Cardiac muscle cell (in vitro differentiated cells and primary cell): ENCODE results near the gene MTFR1L. TPM values are rescaled to one million over a fixed set of nuclear protein-coding genes. Genes with fewer than 3 reads are reported as not detected.

Experiments used
- DNase-seq, 2 donors: peaks; one replicate each; pipeline versions ENCODE4 v3.0.0 to v3.0.0-alpha.2; 2010 to 2017; ENCODE audit warnings: low read depth in 1 of 2, low spot score in 1 of 2
- H3K27ac ChIP-seq: fragments of 200-600 bp; sonication (generic); 2 replicates; pipeline ENCODE4 v1.5.1; 2016
- H3K27me3 ChIP-seq: fragments of 200-600 bp; sonication (generic); 2 replicates; pipeline ENCODE4 v1.6.0; 2016; ENCODE audit warnings: control low read depth
- H3K36me3 ChIP-seq: fragments of 200-600 bp; sonication (generic); 2 replicates; pipeline ENCODE4 v1.5.1; 2016; ENCODE audit warnings: control low read depth
- H3K4me1 ChIP-seq: fragments of 200-600 bp; sonication (generic); 2 replicates; pipeline ENCODE4 v1.8.1; 2017; ENCODE audit warnings: low read depth, mild to moderate bottlenecking, mixed run types
- H3K4me3 ChIP-seq: fragments of 200-600 bp; sonication (generic); 2 replicates; pipeline ENCODE4 v1.5.1; 2016; ENCODE audit warnings: mild to moderate bottlenecking
- H3K9me3 ChIP-seq: fragments of 200-600 bp; sonication (generic); 2 replicates; pipeline ENCODE4 v1.5.1; 2017; ENCODE audit warnings: low read depth, mild to moderate bottlenecking, control low read depth
- CTCF ChIP-seq: IDR thresholded peaks from 2 replicates; pipeline ENCODE4 v1.5.1; 2012; ENCODE audit warnings: low read depth, mild to moderate bottlenecking, low read length
- polyA plus RNA-seq: library from polyadenylated mRNA; unstranded; fragments of >200 nt; fragmentation: Nextera tagmentation; extraction: Ambion mirVana; gene quantifications from 2 replicates; pipeline ENCODE4 v1.2.1, GENCODE V29; 2016
- total RNA-seq: library from RNA; depleted of rRNA; stranded (reverse); fragments of >200 nt; gene quantifications from 2 replicates; pipeline ENCODE4 v1.2.3, GENCODE V29; 2016

MTFR1L gene
- total and polyA plus RNA-seq, 2 experiments from 2014 or later = 158 to 266 TPM

DNA sequence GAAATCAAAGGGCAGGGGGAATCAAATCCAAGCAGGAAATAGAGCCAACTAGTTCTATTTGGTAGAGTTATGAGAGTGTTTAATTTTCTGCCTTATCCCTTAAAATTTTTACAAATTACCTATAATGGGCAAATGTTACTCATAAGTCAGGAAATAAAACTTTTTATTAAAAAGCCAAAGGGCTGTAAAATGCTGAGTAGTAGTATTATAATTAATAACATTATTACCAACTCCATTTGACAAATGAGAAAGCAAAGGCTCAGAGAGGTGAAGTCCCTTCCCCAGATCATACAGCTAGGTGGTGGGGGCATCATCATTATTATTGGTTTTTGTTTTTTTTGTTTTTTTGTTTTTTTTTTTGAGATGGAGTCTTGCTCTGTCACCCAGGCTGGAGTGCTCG lies 16.4 kb upstream of the MTFR1L start:
- H3K27ac ChIP-seq = no peak overlapping the region
- no peak overlapping the region for H3K4me3 ChIP-seq
- H3K9me3 ChIP-seq = no peaks in the 10 kb centered on the region
- no peak for DNase-seq
- peaks cover 20% of the 10 kb centered on the region for H3K4me1 ChIP-seq
- TF ChIP-seq CTCF = no peak
- peaks cover 2% of the 10 kb centered on the region for H3K36me3 ChIP-seq
- no peaks in the 10 kb centered on the region for H3K27me3 ChIP-seq

GRCh38 chr1:25804244-25804963 lies 15.3 kb upstream of the MTFR1L start:
- H3K4me3 ChIP-seq = no peak overlapping the region
- H3K4me1 ChIP-seq = peaks cover 12% of the 10 kb centered on the region
- peaks cover 7% of the 10 kb centered on the region for H3K36me3 ChIP-seq
- no peak overlapping the region for H3K27ac ChIP-seq
- no peak for TF ChIP-seq CTCF
- no peaks in the 10 kb centered on the region for H3K9me3 ChIP-seq
- no peaks in the 10 kb centered on the region for H3K27me3 ChIP-seq
- DNase-seq = peak in 1 of 2 donors; percentile 28

DNA sequence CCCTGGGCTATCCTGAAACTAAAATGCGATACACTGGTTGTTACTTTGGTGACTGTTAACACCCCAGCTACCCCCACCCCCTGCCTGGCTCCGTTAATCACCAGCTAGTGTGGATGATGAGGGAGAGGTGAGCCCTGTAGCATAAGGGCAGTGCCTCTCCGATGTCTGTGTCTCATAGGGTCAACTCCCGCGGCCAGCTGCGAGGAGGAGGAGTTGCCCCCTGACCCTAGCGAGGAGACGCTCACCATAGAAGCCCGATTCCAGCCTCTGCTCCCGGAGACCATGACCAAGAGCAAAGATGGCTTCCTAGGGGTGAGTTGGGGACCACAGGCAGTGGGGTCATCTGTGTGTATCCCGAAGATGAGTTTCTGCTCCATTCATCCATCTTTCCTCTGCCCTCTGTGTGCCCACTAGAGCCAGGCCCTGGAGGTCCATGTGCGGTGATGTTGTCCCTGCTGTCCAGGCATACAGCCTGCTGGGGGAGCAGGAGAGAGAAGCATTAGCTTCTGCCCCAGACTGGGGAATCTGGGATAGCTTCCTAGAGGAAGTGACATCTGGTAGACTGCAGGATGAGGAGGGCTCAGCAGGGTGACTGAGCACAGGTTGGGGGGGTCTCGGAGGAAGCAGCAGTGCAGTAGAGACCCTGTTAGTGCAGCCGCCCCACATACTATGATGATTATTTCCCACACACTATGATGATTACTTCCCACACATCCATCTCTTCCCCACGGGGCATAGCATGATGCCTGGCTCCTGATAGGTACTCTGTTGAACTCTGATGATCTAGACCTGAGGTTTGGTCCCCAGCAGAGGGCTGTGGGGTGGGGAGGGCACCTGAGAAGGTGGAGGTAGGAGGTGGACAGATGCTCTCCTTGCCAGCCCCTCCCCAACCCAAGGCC lies 14.5 kb upstream of the MTFR1L start:
- Histone ChIP-seq H3K4me1 (peaks cover 8% of the 10 kb centered on the region), H3K9me3 (no peaks in the 10 kb centered on the region), H3K36me3 (peaks cover 7% of the 10 kb centered on the region), H3K27ac (no peak overlapping the region), H3K27me3 (no peaks in the 10 kb centered on the region), H3K4me3 (no peak overlapping the region)
- no peak for TF ChIP-seq CTCF
- no peak for DNase-seq

GRCh38 chr1:25805863-25806225 lies 13.9 kb upstream of the MTFR1L start:
- H3K27ac ChIP-seq = no peak overlapping the region
- peak in 1 of 2 donors; percentile 78 for DNase-seq

GRCh38 chr1:25806418-25806817 lies 13.3 kb upstream of the MTFR1L start:
- H3K4me3 ChIP-seq = no peak overlapping the region
- no peaks in the 10 kb centered on the region for H3K9me3 ChIP-seq
- DNase-seq = peak in 1 of 2 donors; percentile 68
- TF ChIP-seq CTCF = no peak
- peaks cover 8% of the 10 kb centered on the region for H3K4me1 ChIP-seq
- no peak overlapping the region for H3K27ac ChIP-seq
- peaks cover 8% of the 10 kb centered on the region for H3K36me3 ChIP-seq
- no peaks in the 10 kb centered on the region for H3K27me3 ChIP-seq

More at GRCh38 chr1:25805863-25806225, 13.9 kb upstream of the MTFR1L start:
- Histone ChIP-seq H3K4me3 (no peak overlapping the region), H3K4me1 (peaks cover 8% of the 10 kb centered on the region), H3K27me3 (no peaks in the 10 kb centered on the region), H3K36me3 (peaks cover 7% of the 10 kb centered on the region), H3K9me3 (no peaks in the 10 kb centered on the region)
- TF ChIP-seq CTCF = no peak
